ENCODE data around the gene CCR4.

DNA sequence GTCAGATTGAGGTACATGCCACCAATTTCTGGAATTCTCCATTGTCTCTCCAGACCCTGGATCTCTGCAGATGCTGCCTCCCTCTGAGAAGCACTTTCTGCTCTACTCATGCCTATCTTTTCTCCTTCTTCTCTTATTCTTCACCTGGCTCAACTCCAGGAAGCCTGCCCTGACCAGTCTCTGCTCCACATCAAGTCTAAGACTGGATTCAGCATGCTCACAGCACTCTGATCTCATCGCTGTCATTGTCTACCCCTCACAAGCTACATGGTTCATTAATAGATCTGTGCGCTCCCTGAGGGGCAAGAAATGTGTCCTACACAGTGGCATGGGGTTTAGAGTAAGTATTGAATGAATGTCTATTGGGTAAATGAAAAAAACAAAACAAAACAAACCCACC, 38.7 kb downstream of the CCR4 start:
- TF ChIP-seq FOXA1 (IDR thresholded peaks at IDR 0.05) (no peak), L3MBTL2 (conservative IDR thresholded peaks at IDR 0.05) (no peak), SP1 (IDR thresholded peaks at IDR 0.05) (no peak), SUZ12 (IDR thresholded peaks at IDR 0.05) (no peak)
